ENCODE results near the gene CNR2.

CNR2 gene

DNA sequence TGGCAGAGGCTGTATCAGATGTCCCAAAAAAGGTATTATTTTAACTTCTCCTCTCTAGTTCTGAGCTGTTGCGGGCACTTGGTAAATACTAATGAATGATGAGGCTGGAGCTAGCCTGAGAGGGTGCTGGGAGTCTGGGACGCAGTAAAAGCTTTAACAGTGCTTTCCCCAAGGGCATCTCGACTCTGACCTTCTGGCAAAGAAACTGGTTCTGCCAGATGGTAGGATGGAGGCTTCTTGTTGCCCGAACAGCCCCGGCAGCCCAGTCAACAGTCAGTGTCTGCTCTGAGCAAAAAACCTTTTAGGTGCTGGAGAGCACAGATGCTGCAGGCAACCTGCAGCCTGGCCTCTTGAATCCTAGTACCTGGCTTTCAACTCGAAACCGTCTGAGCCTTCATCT, 43.9 kb upstream of the CNR2 start (continued):
- TF ChIP-seq POU6F1 (CRISPR knock-in tag; IDR thresholded peaks at IDR 0.05; ENCODE audit: borderline replicate concordance, low read depth), result no peak
- no peak for TF ChIP-seq CREB5 (CRISPR knock-in tag; IDR thresholded peaks at IDR 0.05; ENCODE audit: low read depth)

- TF ChIP-seq SNAI2 (CRISPR knock-in tag; IDR thresholded peaks at IDR 0.05) (no peak), OSR1 (CRISPR knock-in tag; IDR thresholded peaks at IDR 0.05) (no peak), PPARA (CRISPR knock-in tag; IDR thresholded peaks at IDR 0.05; ENCODE audit: borderline replicate concordance) (no peak)
- no peak for ATAC-seq
Observed at GRCh38 chr1:23953020-23953419, 39.9 kb upstream of the CNR2 start.

DNA sequence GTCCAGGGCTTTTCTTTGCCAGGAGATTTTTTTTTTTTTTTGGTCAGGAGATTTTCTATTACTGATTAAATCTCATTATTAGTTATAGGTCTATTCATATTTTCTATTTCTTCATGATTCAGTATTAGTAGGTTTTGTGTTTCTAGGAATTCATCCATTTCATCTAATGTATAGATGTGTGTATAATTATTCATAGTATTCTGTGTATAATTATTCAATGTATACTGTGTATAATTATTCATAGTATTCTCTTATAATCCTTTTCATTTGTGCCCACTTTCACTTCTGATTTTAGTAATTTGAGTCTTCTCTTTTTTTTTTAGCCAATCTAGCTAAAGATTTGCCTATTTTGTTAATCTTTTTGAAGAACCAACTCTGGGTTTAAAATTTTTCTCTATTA, 34.2 kb upstream of the CNR2 start:
- no peak for ATAC-seq
- TF ChIP-seq ZNF70 (CRISPR knock-in tag; IDR thresholded peaks at IDR 0.05), result no peak
- TF ChIP-seq CREB5 (CRISPR knock-in tag; IDR thresholded peaks at IDR 0.05; ENCODE audit: low read depth), result no peak
- TF ChIP-seq ZNF8 (CRISPR knock-in tag; IDR thresholded peaks at IDR 0.05), result no peak
- TF ChIP-seq SNAI2 (CRISPR knock-in tag; IDR thresholded peaks at IDR 0.05), result no peak
- TF ChIP-seq, protein P1, sequence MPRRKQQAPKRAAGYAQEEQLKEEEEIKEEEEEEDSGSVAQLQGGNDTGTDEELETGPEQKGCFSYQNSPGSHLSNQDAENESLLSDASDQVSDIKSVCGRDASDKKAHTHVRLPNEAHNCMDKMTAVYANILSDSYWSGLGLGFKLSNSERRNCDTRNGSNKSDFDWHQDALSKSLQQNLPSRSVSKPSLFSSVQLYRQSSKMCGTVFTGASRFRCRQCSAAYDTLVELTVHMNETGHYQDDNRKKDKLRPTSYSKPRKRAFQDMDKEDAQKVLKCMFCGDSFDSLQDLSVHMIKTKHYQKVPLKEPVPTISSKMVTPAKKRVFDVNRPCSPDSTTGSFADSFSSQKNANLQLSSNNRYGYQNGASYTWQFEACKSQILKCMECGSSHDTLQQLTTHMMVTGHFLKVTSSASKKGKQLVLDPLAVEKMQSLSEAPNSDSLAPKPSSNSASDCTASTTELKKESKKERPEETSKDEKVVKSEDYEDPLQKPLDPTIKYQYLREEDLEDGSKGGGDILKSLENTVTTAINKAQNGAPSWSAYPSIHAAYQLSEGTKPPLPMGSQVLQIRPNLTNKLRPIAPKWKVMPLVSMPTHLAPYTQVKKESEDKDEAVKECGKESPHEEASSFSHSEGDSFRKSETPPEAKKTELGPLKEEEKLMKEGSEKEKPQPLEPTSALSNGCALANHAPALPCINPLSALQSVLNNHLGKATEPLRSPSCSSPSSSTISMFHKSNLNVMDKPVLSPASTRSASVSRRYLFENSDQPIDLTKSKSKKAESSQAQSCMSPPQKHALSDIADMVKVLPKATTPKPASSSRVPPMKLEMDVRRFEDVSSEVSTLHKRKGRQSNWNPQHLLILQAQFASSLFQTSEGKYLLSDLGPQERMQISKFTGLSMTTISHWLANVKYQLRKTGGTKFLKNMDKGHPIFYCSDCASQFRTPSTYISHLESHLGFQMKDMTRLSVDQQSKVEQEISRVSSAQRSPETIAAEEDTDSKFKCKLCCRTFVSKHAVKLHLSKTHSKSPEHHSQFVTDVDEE (CRISPR knock-in tag; IDR thresholded peaks at IDR 0.05), result no peak
- TF ChIP-seq OSR1 (CRISPR knock-in tag; IDR thresholded peaks at IDR 0.05), result no peak
- no peak for TF ChIP-seq ZFP3 (CRISPR knock-in tag; IDR thresholded peaks at IDR 0.05)
- TF ChIP-seq ZFP30 (CRISPR knock-in tag; IDR thresholded peaks at IDR 0.05), result no peak
- TF ChIP-seq ZC3H10 (CRISPR knock-in tag; IDR thresholded peaks at IDR 0.05), result no peak
- no peak for TF ChIP-seq ARNTL (CRISPR knock-in tag; IDR thresholded peaks at IDR 0.05; ENCODE audit: borderline replicate concordance, low read depth)
- no peak for TF ChIP-seq POU6F1 (CRISPR knock-in tag; IDR thresholded peaks at IDR 0.05; ENCODE audit: borderline replicate concordance, low read depth)

DNA sequence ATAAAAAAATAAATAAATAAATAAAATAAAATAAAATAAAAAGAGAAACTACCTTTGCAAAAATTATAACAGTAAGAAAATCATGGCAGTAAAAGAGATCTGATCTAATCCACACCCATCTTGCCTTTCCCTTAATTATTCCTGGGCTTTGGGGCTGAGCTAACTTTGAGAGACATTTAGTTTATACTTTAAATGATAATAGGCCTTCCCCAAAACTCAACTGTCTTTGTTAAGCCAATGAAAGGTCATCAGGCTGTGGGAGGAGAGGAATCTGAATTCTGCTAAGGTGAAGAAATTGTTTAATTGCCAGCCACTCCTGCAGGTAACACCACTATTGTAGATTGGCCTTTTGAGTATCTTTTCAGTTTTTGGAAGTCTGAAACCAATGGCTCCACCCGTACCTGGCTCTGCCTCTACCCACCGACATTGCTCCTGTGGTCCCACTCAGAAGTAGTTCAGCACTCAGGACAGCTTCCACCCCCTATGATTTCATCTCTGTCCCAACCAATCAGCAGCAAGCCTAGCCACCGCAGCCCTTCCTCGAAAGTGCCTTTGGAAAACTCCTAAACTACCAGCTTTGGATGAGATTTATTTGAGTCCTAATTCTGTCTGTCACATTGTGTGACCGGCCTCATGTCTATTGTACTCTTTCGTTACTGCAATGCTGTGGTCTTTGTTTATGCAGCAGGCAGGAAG, 23.5 kb upstream of the CNR2 start:
- no peak for ATAC-seq
- TF ChIP-seq BACH2 (CRISPR knock-in tag; IDR thresholded peaks at IDR 0.05; ENCODE audit: borderline replicate concordance) (no peak), CSRNP3 (CRISPR knock-in tag; IDR thresholded peaks at IDR 0.05) (no peak), ZFP3 (CRISPR knock-in tag; IDR thresholded peaks at IDR 0.05) (0 out of 2 replicates have a peak, but pooled peaks have one; percentile 42), TCF4 (CRISPR knock-in tag; IDR thresholded peaks at IDR 0.05; ENCODE audit: borderline replicate concordance) (no peak), ZNF565 (CRISPR knock-in tag; conservative IDR thresholded peaks at IDR 0.05; ENCODE audit: low read depth) (no peak), ZNF70 (CRISPR knock-in tag; IDR thresholded peaks at IDR 0.05) (no peak)

Measured in SK-N-SH treated with all-trans-retinoic acid at 6 μM for 48 hours (cell line).